Measurements from ENCODE around the gene GCFC2. TPM values are rescaled to one million over a fixed set of nuclear protein-coding genes. Genes with fewer than 3 reads are reported as not detected.
A peak's percentile ranks its signal among the peaks of the same experiment; 100 is the strongest.

Gene GCFC2
- total and polyA plus RNA-seq, 2 of the 13 experiments (the other 11 are each of a cell fraction or from before 2014, with no cell fraction given), result 26.8 to 49.0 TPM

DNA sequence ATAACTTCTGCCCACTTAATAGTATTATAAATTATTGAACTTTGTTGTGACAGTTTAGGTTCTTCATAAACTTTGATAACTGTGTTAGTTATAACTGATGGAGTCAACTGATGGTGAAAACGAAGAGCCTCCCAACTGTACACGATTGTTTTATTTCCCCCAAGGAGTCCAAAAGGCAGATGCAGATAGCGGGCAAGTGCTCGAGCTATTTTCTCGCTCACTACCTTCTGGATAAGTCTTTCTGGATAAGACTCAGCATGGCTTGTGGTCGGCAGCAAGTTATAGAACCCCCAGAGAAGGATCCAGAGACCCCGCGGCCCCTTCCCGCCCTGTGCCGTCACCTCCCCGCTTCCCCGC lies 517 bp downstream of the GCFC2 start:
- Histone ChIP-seq H3K79me2 (ENCODE audit: insufficient read depth, low read length) (peaks cover 33% of the 10 kb centered on the region), H3K27ac (ENCODE audit: extremely low read length, insufficient read depth, low read length) (peak overlapping the region; percentile 94), H3K4me1 (ENCODE audit: insufficient read depth, low read length) (peaks cover 41% of the 10 kb centered on the region), H3K4me2 (ENCODE audit: low read depth, low read length) (peak overlapping the region; percentile 99), H3K9me3 (ENCODE audit: low read length) (no peaks in the 10 kb centered on the region), H2AFZ (ENCODE audit: low read length) (peak overlapping the region; percentile 32), H3K36me3 (replicated peaks in 1 of 2; ENCODE audit: control insufficient read depth in 1 of 2, insufficient read depth in 2 of 2, low read length in 2 of 2) (peaks cover 4 to 7% of the 10 kb centered on the region in 2 experiments; a peak in 4 of 5 replicates), H3K27me3 (ENCODE audit: control insufficient read depth in 1 of 2, insufficient read depth in 2 of 2, low read length in 2 of 2) (no peaks in the 10 kb centered on the region; a peak in 1 of 5 replicates), H4K20me1 (ENCODE audit: insufficient read depth, low read length) (no peaks in the 10 kb centered on the region), H3K9ac (ENCODE audit: insufficient read depth, low read depth, low read length) (peak overlapping the region; percentile 90), H3K4me3 (replicated peaks in 1 of 3; ENCODE audit: insufficient read depth in 1 of 3, low read depth in 2 of 3, low read length in 3 of 3) (peak overlapping the region; percentile 66 to 75 (median 67))
- BruUV-seq (replicated peaks), result TSS peak; percentile 72
- FAIRE-seq (no peak), DNase-seq (ENCODE audit: low spot score) (no peak), ATAC-seq (no peak)
- 0% methylated on average over 6 of the region's 12 CpGs for WGBS (ENCODE audit: low lambda C conversion rate)
- in situ Hi-C loops (cut with HindIII; ENCODE audit: extremely low pct_ligation_motif_present, low pct_unique_long_range_greater_than_20kb), result no loop called here
- CTCF ChIA-PET (ENCODE audit: low intra/inter-chr PET ratio, low total read pairs), result no interaction called here
- 0 out of 2 replicates have a peak, but pooled peaks have one; percentile 17 for TF ChIP-seq CBX2 (IDR thresholded peaks at IDR 0.05; ENCODE audit: low read depth, low read length)
- TF ChIP-seq CBX2 (CRISPR knock-in tag; IDR thresholded peaks at IDR 0.05; ENCODE audit: low read depth), result no peak
- no peak for TF ChIP-seq PAX8 (CRISPR knock-in tag; IDR thresholded peaks at IDR 0.05; ENCODE audit: borderline replicate concordance)
- TF ChIP-seq MBD4 (IDR thresholded peaks at IDR 0.05; ENCODE audit: borderline replicate concordance, low read length), result peak; percentile 48; the same call in 1 of the 2 replicates
- peak; percentile 81; the same call in 1 of the 2 replicates for TF ChIP-seq SSRP1 (CRISPR knock-in tag; IDR thresholded peaks at IDR 0.05)
- TF ChIP-seq ZNF547 (CRISPR knock-in tag; IDR thresholded peaks at IDR 0.05), result no peak
- TF ChIP-seq, protein P1, sequence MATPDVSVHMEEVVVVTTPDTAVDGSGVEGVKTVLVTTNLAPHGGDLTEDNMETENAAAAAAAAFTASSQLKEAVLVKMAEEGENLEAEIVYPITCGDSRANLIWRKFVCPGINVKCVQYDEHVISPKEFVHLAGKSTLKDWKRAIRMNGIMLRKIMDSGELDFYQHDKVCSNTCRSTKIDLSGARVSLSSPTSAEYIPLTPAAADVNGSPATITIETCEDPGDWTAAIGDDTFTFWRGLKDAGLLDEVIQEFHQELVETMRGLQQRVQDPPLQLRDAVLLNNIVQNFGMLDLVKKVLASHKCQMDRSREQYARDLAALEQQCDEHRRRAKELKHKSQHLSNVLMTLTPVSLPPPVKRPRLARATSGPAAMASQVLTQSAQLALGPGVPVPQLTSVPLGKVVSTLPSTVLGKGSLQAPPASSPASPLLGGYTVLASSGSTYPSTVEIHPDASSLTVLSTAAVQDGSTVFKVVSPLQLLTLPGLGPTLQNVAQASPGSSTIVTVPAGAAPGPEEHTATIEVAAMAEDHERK (CRISPR knock-in tag; IDR thresholded peaks at IDR 0.05; ENCODE audit: low read depth), result no peak
- no peak for TF ChIP-seq ZNF792 (CRISPR knock-in tag; IDR thresholded peaks at IDR 0.05)
- 0 out of 2 replicates have a peak, but pooled peaks have one; percentile 2 for TF ChIP-seq HNRNPL (IDR thresholded peaks at IDR 0.05; ENCODE audit: low read depth, low read length)
- TF ChIP-seq, protein P2, sequence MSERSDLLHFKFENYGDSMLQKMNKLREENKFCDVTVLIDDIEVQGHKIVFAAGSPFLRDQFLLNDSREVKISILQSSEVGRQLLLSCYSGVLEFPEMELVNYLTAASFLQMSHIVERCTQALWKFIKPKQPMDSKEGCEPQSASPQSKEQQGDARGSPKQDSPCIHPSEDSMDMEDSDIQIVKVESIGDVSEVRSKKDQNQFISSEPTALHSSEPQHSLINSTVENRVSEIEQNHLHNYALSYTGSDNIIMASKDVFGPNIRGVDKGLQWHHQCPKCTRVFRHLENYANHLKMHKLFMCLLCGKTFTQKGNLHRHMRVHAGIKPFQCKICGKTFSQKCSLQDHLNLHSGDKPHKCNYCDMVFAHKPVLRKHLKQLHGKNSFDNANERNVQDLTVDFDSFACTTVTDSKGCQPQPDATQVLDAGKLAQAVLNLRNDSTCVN (CRISPR knock-in tag; IDR thresholded peaks at IDR 0.05; ENCODE audit: borderline replicate concordance), result no peak
- peak; percentile 20; the same call in 1 of the 2 replicates for TF ChIP-seq NFIC (IDR thresholded peaks at IDR 0.05; ENCODE audit: low read length)
- TF ChIP-seq ZNF672 (CRISPR knock-in tag; IDR thresholded peaks at IDR 0.05), result peak; percentile 29; the same call in 1 of the 2 replicates
- 0 out of 2 replicates have a peak, but pooled peaks have one; percentile 25 for TF ChIP-seq HHEX (CRISPR knock-in tag; IDR thresholded peaks at IDR 0.05)
- TF ChIP-seq, protein P3, sequence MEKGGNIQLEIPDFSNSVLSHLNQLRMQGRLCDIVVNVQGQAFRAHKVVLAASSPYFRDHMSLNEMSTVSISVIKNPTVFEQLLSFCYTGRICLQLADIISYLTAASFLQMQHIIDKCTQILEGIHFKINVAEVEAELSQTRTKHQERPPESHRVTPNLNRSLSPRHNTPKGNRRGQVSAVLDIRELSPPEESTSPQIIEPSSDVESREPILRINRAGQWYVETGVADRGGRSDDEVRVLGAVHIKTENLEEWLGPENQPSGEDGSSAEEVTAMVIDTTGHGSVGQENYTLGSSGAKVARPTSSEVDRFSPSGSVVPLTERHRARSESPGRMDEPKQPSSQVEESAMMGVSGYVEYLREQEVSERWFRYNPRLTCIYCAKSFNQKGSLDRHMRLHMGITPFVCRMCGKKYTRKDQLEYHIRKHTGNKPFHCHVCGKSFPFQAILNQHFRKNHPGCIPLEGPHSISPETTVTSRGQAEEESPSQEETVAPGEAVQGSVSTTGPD (CRISPR knock-in tag; IDR thresholded peaks at IDR 0.05), result 0 out of 2 replicates have a peak, but pooled peaks have one; percentile 22
- TF ChIP-seq, protein P4, sequence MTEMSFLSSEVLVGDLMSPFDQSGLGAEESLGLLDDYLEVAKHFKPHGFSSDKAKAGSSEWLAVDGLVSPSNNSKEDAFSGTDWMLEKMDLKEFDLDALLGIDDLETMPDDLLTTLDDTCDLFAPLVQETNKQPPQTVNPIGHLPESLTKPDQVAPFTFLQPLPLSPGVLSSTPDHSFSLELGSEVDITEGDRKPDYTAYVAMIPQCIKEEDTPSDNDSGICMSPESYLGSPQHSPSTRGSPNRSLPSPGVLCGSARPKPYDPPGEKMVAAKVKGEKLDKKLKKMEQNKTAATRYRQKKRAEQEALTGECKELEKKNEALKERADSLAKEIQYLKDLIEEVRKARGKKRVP (CRISPR knock-in tag; IDR thresholded peaks at IDR 0.05), result no peak
- POLR2A ChIA-PET, result interaction anchor here (1.0 to 2.3 kb wide), 9 partner anchors 9 to 187 kb away, joined by 3 to 15 read pairs (median 5); partner anchors contain the start of gene MRPL19
- intact Hi-C loops (cut with micrococcal nuclease; ENCODE audit: unreplicated experiment), result loop anchor here (2.0 to 10.0 kb wide), 2 partner anchors 63 to 895 kb away; partner anchors contain the start of gene MRPL19
